Uterus (tissue), 2 donors: ENCODE data around the gene PARD3.

Source experiments
- CTCF ChIP-seq, 4 experiments: fragments of 200-600 bp in 2 of 4; fragments of 450-650 bp in 2 of 4; sonication (generic) in 2 of 4; IDR thresholded peaks; one replicate each; pipeline ENCODE4 v1.5.1; 2016 to 2019; ENCODE audit warnings: antibody characterized with exemption in 4 of 4, mild to moderate bottlenecking in 2 of 4, moderate library complexity in 1 of 4
- POLR2A ChIP-seq, 2 donors: fragments of 450-650 bp; IDR thresholded peaks; one replicate each; pipeline ENCODE4 v1.6.1; 2016; ENCODE audit warnings: antibody characterized with exemption in 2 of 2, mild to moderate bottlenecking in 1 of 2, moderate library complexity in 1 of 2

- TF ChIP-seq CTCF (IDR thresholded peaks at IDR 0.05) (no peak), POLR2A (IDR thresholded peaks at IDR 0.05) (no peak)
Measured at GRCh38 chr10:34080485-34081346, 734.4 kb downstream of the PARD3 start.
